ENCODE results near the gene PER2. TPM values are rescaled to one million over a fixed set of nuclear protein-coding genes. Genes with fewer than 3 reads are reported as not detected.

Gene PER2
- total RNA-seq, 1 donor from 2014 or later = 3.7 TPM

- Mint-ChIP-seq H3K27me3 (ENCODE audit: unreplicated experiment) (no peaks in the 10 kb centered on the region), H3K36me3 (ENCODE audit: unreplicated experiment) (peaks cover 10% of the 10 kb centered on the region), H3K9me3 (ENCODE audit: unreplicated experiment) (no peaks in the 10 kb centered on the region), H3K4me3 (ENCODE audit: unreplicated experiment) (no peak overlapping the region), H3K27ac (ENCODE audit: unreplicated experiment) (no peak overlapping the region), H3K4me1 (ENCODE audit: unreplicated experiment) (peaks cover 9% of the 10 kb centered on the region)
- DNase-seq (ENCODE audit: extremely low spot score, unreplicated experiment) = no peak
- TF ChIP-seq CTCF (IDR thresholded peaks at IDR 0.05) = peak; percentile 6
Measured at GRCh38 chr2:238259061-238260020, 29.1 kb downstream of the PER2 start.

GRCh38 chr2:238257786-238258700, 30.4 kb downstream of the PER2 start:
- H3K36me3 Mint-ChIP-seq (ENCODE audit: unreplicated experiment) = peaks cover 10% of the 10 kb centered on the region
- H3K27ac Mint-ChIP-seq (ENCODE audit: unreplicated experiment) = no peak overlapping the region
- peaks cover 3% of the 10 kb centered on the region for H3K4me1 Mint-ChIP-seq (ENCODE audit: unreplicated experiment)
- H3K9me3 Mint-ChIP-seq (ENCODE audit: unreplicated experiment) = no peaks in the 10 kb centered on the region
- H3K4me3 Mint-ChIP-seq (ENCODE audit: unreplicated experiment) = no peak overlapping the region
- H3K27me3 Mint-ChIP-seq (ENCODE audit: unreplicated experiment) = no peaks in the 10 kb centered on the region
- TF ChIP-seq CTCF (IDR thresholded peaks at IDR 0.05) = no peak
- no peak for DNase-seq (ENCODE audit: extremely low spot score, unreplicated experiment)

- no peak for DNase-seq (ENCODE audit: extremely low spot score, unreplicated experiment)
- Mint-ChIP-seq H3K27me3 (ENCODE audit: unreplicated experiment) (no peaks in the 10 kb centered on the region), H3K27ac (ENCODE audit: unreplicated experiment) (no peak overlapping the region), H3K4me1 (ENCODE audit: unreplicated experiment) (no peaks in the 10 kb centered on the region), H3K4me3 (ENCODE audit: unreplicated experiment) (no peak overlapping the region), H3K36me3 (ENCODE audit: unreplicated experiment) (peaks cover 10% of the 10 kb centered on the region), H3K9me3 (ENCODE audit: unreplicated experiment) (no peaks in the 10 kb centered on the region)
- peak; percentile 80 for TF ChIP-seq CTCF (IDR thresholded peaks at IDR 0.05)
Measured at GRCh38 chr2:238256594-238257104, 31.8 kb downstream of the PER2 start.

- no peaks in the 10 kb centered on the region for H3K9me3 Mint-ChIP-seq (ENCODE audit: unreplicated experiment)
- no peak for DNase-seq (ENCODE audit: extremely low spot score, unreplicated experiment)
- no peak overlapping the region for H3K4me3 Mint-ChIP-seq (ENCODE audit: unreplicated experiment)
- H3K27ac Mint-ChIP-seq (ENCODE audit: unreplicated experiment) = no peak overlapping the region
- peaks cover 10% of the 10 kb centered on the region for H3K36me3 Mint-ChIP-seq (ENCODE audit: unreplicated experiment)
- no peaks in the 10 kb centered on the region for H3K4me1 Mint-ChIP-seq (ENCODE audit: unreplicated experiment)
- TF ChIP-seq CTCF (IDR thresholded peaks at IDR 0.05) = no peak
- no peaks in the 10 kb centered on the region for H3K27me3 Mint-ChIP-seq (ENCODE audit: unreplicated experiment)
Measured at GRCh38 chr2:238256111-238256510, 32.3 kb downstream of the PER2 start.
